ENCODE measurements around the gene PMS1. TPM values are rescaled to one million over a fixed set of nuclear protein-coding genes. Genes with fewer than 3 reads are reported as not detected.
"Not testable (repeated sequence)": the region's sequence is repeated elsewhere in the genome, so short reads cannot be mapped to it uniquely, and the experiment has no call there.

PMS1 gene
- total RNA-seq, 1 donor from 2014 or later: 9.4 TPM

GRCh38 chr2:189860161-189860560, 75.9 kb downstream of the PMS1 start:
- ATAC-seq (no peak), DNase-seq (ENCODE audit: low spot score) (no peak)

- ATAC-seq: no peak
These were observed 78.5 kb downstream of the PMS1 start for GRCh38 chr2:189862751-189863150.

DNA sequence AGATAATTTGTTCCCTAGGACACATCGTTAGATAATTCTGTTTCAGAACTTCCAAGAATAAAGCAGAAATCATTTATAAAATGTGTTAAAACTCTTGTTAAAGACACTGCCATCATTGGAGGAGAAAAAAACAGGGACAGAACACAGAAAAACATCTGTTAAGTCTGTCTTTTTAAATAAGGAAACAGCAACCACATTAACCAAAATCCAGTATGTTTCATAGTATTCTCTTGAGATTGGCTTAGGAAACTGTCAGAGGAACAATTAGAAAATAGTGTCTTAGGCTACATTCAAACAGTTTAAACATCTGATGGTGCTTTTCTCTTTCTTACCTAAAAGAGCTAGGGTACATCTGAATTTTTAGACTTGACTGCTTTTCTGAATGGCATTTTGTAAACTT, 81.6 kb downstream of the PMS1 start:
- no peak for ATAC-seq
- no peak for DNase-seq (ENCODE audit: low spot score)

More at GRCh38 chr2:189862751-189863150, 78.5 kb downstream of the PMS1 start:
- DNase-seq (ENCODE audit: low spot score): no peak

GRCh38 chr2:189866296-189866695, 82.0 kb downstream of the PMS1 start:
- no peak for ATAC-seq

DNA sequence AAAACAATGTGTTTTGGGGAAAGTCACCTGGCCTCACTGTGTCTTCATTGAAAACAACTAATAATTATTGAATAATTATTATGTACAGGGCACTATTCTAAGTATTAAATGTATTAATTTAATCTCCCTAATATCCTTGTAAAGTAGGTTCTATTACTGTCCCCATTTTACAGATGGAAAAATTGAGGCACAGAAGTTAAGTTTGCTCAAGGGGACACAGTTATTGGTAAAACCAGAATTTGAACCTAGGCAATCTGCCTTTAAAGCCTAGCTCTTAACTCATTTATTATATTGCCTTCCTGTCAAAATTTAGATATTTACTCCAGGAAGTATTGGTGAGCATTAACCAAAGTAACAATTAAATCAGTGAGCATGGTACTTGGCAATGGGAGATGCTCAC, 84.6 kb downstream of the PMS1 start:
- ATAC-seq: no peak
- no peak for DNase-seq (ENCODE audit: low spot score)

More at GRCh38 chr2:189866296-189866695, 82.0 kb downstream of the PMS1 start:
- no peak for DNase-seq (ENCODE audit: low spot score)

DNA sequence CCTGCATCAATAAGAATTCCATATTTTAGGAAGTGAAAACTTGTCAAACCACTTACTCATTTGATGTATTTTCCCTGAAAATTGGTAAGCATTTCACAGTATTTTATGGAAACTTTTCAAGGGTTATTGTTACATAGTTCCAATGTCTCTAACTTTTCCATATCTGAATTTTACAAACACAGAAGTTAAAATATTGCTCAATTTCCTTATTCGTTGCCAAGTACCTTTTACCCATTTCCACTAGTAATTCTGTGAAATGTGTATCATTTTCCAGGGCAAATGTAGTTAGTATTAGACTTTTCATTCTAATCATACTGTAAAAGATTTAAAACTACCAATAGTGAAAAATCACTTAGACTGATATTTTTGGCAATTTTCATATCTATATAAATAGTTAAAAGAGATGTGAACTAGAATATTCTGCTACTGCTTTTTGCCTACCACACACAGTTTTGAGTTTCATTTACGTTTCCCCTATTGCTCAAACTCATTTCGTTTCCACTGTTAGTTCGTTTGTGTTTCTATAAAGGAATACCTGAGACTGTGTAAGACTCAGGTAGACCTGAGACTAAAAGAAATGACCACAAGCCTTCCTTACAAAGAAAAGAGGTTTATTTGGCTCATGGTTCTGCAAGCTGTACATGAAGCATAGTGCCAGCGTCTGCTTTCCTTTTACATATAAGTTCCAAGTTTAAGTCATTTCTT, 86.3 kb downstream of the PMS1 start:
- ATAC-seq: peak; percentile 68
- DNase-seq (ENCODE audit: low spot score): no peak

DNA sequence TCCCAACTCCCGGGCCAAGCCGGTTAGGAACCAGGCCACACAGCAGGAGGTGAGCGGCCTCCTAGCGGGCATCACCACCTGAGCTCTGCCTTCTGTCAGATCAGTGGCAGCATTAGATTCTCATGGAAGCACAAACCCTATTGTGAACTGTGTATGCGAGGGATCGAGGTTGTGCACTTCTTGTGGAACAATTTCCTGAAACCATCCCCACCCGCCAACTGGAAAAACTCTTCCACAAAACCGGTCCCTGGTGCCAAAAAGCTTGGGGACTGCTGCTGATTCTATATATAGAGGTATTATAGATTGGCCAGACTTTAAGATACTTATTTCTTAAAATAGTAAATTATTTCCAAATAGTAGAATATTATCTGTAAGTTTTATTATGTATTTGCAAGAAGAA, 89.4 kb downstream of the PMS1 start:
- ATAC-seq (no peak), DNase-seq (ENCODE audit: low spot score) (no peak)

DNA sequence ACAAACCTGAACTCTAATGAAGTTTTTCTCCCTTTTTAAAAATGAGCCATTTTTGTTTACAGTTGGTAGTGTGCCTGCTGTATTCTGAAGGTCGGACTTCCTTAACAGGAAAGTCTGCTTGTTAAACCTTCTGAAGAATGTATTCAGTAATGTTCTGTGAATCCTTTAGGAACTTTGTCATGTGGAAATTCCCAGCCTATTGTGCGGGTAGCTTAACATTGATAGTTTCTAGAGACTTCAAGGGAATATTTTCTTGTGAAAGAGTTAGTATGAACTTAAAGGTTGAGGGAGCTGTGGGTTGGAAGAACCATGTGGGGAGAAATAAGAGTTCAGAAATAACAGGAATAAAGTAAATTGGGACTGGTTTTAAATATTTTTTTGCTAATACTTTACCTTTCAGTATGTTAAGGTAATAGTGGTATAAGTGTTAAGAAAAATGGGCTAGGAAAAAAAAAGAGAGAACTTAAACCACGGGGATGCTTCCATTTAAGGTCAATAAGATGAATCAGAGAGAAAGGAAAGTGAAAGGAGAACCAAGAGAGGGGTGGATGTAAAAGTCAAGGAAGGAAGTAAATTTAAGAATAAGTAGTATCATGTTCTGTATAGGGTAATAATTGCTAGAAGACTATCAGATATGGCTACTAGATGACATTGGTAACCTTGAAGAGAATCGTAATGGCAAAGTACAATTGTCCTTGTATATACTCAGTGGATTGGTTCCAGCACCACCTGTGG, 90.5 kb downstream of the PMS1 start:
- ATAC-seq: no peak
- DNase-seq (ENCODE audit: low spot score): no peak

- ATAC-seq: no peak
- DNase-seq (ENCODE audit: low spot score): no peak
These were observed 92.0 kb downstream of the PMS1 start for GRCh38 chr2:189876271-189876670.

DNA sequence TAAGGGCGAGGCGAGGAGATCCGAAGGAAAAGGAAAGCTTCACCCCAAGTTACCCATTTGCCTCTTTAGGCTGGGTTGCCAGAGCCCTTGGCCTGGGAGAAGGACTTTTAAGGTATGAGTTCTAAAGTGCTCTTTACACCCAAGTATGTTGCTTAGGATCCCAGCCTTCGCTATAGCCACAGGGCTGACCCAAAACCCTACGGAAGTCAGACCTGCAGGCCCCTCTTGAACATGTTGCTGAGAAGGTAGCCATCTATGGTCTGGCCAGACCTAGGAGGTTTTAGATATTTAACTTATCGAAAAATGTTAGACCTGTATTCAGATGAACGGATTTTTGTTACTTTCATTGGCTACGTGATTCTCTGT, 95.4 kb downstream of the PMS1 start:
- no peak for ATAC-seq
- no peak for DNase-seq (ENCODE audit: low spot score)

DNA sequence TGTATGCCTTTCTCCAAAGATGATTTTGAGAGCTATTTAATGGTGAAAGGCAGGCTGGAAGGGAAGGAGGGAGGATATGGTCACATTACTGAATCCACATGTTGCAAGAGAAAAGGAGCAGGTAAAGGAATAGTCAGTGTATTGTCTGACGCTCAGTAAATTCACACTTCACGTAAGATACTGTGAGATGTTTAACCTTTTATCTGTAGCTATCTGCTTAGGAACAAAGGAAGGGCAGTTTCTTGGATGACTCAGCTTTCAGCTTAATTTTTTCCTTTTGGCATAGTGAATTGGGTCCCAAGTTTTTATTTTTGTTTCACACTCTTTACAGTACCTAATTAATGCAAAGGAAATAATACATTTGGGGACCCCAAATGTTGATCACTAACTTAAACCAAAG, 96.2 kb downstream of the PMS1 start:
- no peak for DNase-seq (ENCODE audit: low spot score)
- ATAC-seq: no peak

DNA sequence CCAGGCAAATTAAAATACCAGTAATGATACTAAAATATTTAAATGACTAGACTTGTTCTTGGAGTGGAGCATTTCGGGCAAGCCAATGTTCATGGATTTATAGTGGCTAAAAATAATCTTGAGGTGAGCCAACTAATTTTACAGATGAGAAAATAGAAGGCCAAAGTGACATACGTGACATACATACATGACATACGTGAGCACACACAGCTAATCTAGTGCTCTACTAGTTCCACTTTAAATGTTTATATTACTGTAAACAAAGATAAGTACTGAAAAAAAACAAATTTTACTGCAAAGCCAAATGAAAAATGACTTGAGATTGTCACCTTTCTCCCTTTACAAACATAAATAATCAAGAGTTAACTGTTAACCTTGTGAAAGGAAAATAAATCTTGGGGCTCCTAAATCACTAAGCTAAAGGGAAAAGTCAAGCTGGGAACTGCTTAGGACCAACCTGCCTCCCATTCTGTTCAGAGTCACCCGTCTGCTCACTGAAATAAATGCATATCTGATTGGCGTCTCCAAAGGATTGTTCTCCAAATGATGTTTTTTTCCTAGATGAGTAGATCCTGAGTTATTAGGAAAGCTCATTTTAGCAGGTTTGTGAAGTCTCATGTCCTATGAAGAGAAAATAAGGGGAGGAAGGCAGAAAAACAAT, 96.7 kb downstream of the PMS1 start:
- DNase-seq (ENCODE audit: low spot score): no peak
- no peak for ATAC-seq

- DNase-seq (ENCODE audit: low spot score) (no peak), ATAC-seq (no peak)
These were observed 101.1 kb downstream of the PMS1 start for GRCh38 chr2:189885368-189885767.

DNA sequence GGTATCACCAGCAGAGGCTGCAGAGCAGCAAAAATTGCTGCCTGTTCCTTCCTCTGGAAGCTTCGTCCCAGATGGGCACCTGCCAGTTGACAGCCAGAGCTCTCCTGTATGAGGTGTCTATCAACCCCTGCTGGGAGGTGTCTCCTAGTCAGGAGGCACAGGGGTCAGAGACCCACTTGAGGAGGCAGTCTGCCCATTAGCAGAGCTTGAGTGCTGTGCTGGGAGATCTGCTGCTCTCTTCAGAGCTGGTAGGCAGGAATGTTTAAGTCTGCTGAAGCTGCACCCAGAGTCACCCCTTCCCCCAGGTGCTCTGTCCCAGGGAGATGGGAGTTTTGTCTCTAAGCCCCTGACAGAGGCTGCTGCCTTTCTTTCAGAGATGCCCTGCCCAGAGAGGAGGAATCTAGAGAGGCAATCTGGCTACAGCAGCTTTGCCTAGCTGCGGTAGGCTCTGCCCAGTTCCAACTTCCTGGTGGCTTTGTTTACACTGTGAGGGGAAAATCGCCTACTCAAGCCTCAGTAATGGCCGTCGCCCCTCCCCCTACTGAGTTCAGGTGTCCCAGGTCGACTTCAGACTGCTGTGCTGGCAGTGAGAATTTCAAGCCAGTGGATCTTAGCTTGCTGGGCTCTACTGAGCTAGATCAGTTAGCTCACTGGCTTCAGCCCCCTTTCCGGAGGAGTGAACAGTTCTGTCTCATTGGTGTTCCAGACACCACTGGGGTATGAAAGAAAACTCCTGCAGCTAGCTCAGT, 108.5 kb downstream of the PMS1 start:
- ATAC-seq: not testable (repeated sequence)

GRCh38 chr2:189896809-189897208, 112.6 kb downstream of the PMS1 start:
- no peak for DNase-seq (ENCODE audit: low spot score)
- ATAC-seq: no peak

More for the DNA sequence above, 108.5 kb downstream of the PMS1 start:
- not testable (repeated sequence) for DNase-seq (ENCODE audit: low spot score)

GRCh38 chr2:189899101-189899500, 114.9 kb downstream of the PMS1 start:
- no peak for DNase-seq (ENCODE audit: low spot score)
- no peak for ATAC-seq

- DNase-seq (ENCODE audit: low spot score): no peak
- no peak for ATAC-seq
These were observed 116.5 kb downstream of the PMS1 start for GRCh38 chr2:189900726-189901125.

DNA sequence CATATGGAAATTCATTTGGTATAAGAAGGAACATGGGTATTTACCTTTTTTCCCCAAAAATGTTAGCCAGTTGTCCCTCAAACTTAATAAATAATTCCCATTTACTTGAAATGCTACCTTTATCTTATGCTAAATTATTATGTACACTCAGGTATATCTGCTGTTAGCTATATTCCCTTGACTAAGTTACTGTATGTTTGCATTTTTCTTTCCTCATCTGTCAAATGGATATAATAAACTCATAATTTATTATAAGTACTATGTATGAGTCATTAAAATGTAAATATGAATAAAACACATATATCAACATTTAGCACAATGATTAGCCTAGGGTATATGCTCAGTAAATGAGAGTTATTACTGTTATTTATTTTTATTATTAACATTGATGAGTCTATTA, 117.4 kb downstream of the PMS1 start:
- ATAC-seq (no peak), DNase-seq (ENCODE audit: low spot score) (no peak)

- DNase-seq (ENCODE audit: low spot score) (no peak), ATAC-seq (no peak)
These were observed 129.6 kb downstream of the PMS1 start for GRCh38 chr2:189913821-189914220.

DNA sequence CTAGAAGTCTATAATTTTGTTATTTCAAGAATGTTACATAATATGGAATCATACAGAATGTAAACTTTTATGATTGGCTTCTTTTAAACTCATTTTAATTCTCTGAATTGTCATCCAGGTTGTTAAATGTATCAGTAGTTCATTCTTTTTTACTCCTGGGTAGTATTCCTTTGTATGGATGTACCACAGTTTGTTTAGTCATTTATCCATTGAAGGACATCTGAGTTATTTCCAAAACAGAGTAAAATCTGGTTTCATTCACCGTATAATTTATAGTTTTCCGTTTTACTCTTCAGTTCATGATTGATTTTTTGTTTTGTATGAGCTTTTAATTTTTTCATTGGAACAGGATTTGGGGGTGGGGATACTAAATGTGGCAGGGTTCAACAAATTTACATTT, 132.4 kb downstream of the PMS1 start:
- ATAC-seq: no peak

More for the DNA sequence above, 132.4 kb downstream of the PMS1 start:
- no peak for DNase-seq (ENCODE audit: low spot score)
